Measurements from ENCODE around the gene IGF2BP1.

- TF ChIP-seq CTCF (IDR thresholded peaks at IDR 0.05) (no peak), POLR2A (IDR thresholded peaks at IDR 0.05) (no peak)
These were observed 26.1 kb upstream of the IGF2BP1 start for GRCh38 chr17:48970865-48971687.

All from adrenal gland (tissue), 5 donors.